ENCODE measurements around the gene MRPS10. TPM values are rescaled to one million over a fixed set of nuclear protein-coding genes. Genes with fewer than 3 reads are reported as not detected.

The MRPS10 gene
- total RNA-seq, 8 experiments from 2014 or later = 19.6 to 52.8 (median 33.8) TPM

- Histone ChIP-seq H3K4me3 (no peak overlapping the region), H3K4me1 (replicated peaks in 1 of 2) (peaks cover 10 to 16% of the 10 kb centered on the region in 2 donors), H3K27ac (peak overlapping the region in 1 of 2 donors; percentile 13)
- peak in 5 of 8 experiments; percentile 55 to 83 (median 77) for ATAC-seq (replicated peaks in 6 of 8)
- 50 to 100% (median 74%) methylated on average over 1 to 5 of the region's 5 CpGs; no CpG with 5 or more reads in 2 of the 10 experiments for WGBS, 10 experiments
- in situ Hi-C loops (cut with MboI; ENCODE audit: low pct_unique_long_range_greater_than_20kb in 2 of 9, low sequenced_read_pairs in 9 of 9, unreplicated experiment in 9 of 9) = loop anchor here in 1 of 9 experiments (25.0 kb wide), 1 partner anchor 300 kb away; no protein-coding TSS in a partner anchor
Measured at GRCh38 chr6:42236682-42237473, 19.2 kb upstream of the MRPS10 start.

GRCh38 chr6:42236030-42236429 is 18.4 kb upstream of the MRPS10 start:
- no peak overlapping the region for H3K27ac ChIP-seq
- in situ Hi-C loops (cut with MboI; ENCODE audit: low pct_unique_long_range_greater_than_20kb in 2 of 9, low sequenced_read_pairs in 9 of 9, unreplicated experiment in 9 of 9) = loop anchor here in 1 of 9 experiments (25.0 kb wide), 1 partner anchor 301 kb away; no protein-coding TSS in a partner anchor
- no peak for ATAC-seq (replicated peaks in 6 of 8)
- no peak overlapping the region for H3K4me3 ChIP-seq
- 67 to 100% (median 97%) methylated on average over 1 to 8 of the region's 9 CpGs; no CpG with 5 or more reads in 4 of the 10 experiments for WGBS, 10 experiments
- peaks cover 10 to 16% of the 10 kb centered on the region in 2 donors for H3K4me1 ChIP-seq (replicated peaks in 1 of 2)

- in situ Hi-C loops (cut with MboI; ENCODE audit: low pct_unique_long_range_greater_than_20kb in 2 of 9, low sequenced_read_pairs in 9 of 9, unreplicated experiment in 9 of 9) = loop anchor here in 1 of 9 experiments (25.0 kb wide), 1 partner anchor 305 kb away; no protein-coding TSS in a partner anchor
- ATAC-seq (replicated peaks in 6 of 8) = no peak
- H3K27ac ChIP-seq = no peak overlapping the region
- H3K4me1 ChIP-seq (replicated peaks in 1 of 2) = peaks cover 4 to 8% of the 10 kb centered on the region in 2 donors
- 71 to 100% (median 98%) methylated on average over 1 to 3 of the region's 3 CpGs for WGBS, 10 experiments
- H3K4me3 ChIP-seq = no peak overlapping the region
Measured at GRCh38 chr6:42232035-42232434, 14.4 kb upstream of the MRPS10 start.

- no peak overlapping the region for H3K4me3 ChIP-seq
- peak in 5 of 8 experiments; percentile 27 to 79 (median 72) for ATAC-seq (replicated peaks in 6 of 8)
- in situ Hi-C loops (cut with MboI; ENCODE audit: low pct_unique_long_range_greater_than_20kb in 2 of 9, low sequenced_read_pairs in 9 of 9, unreplicated experiment in 9 of 9) = loop anchor here in 1 of 9 experiments (25.0 kb wide), 1 partner anchor 307 kb away; no protein-coding TSS in a partner anchor
- no peak overlapping the region for H3K27ac ChIP-seq
- H3K4me1 ChIP-seq (replicated peaks in 1 of 2) = no peaks in the 10 kb centered on the region
- WGBS, 10 experiments = 57 to 100% (median 88%) methylated on average over 1 to 5 of the region's 8 CpGs
Measured at GRCh38 chr6:42230345-42231321, 13.0 kb upstream of the MRPS10 start.

DNA sequence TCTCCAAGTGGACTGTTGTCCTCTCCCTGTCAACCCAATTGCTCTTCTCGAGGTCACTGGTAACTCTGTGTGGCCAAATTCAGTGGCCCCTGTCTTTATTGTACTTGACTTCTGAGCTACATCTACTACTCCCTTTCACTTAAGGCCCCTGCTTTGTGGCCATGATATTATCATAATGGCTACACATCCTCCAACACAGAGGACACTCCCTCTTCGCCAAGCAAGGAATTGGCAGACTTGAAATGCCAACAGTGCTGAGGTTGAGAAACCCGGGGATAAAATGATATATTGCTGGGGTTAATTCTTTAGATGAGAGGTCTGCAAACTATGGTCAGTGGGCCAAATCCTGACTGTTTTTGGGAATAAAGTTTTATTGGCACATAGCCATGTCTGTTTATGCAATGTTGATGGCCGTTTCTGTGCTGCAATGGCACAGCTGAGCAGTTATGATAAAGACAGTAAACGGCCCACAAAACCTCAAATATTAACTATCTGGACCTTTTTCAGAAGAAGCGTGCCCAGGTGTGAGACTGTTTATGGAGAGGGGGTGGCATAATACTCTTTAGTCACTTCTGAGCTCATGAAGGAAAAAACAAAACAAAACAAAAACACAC is 12.0 kb upstream of the MRPS10 start:
- in situ Hi-C loops (cut with MboI; ENCODE audit: low pct_unique_long_range_greater_than_20kb in 2 of 9, low sequenced_read_pairs in 9 of 9, unreplicated experiment in 9 of 9) = loop anchor here in 1 of 9 experiments (25.0 kb wide), 1 partner anchor 308 kb away; no protein-coding TSS in a partner anchor
- Histone ChIP-seq H3K4me3 (no peak overlapping the region), H3K4me1 (replicated peaks in 1 of 2) (peaks cover 0 to 3% of the 10 kb centered on the region in 2 donors), H3K27ac (no peak overlapping the region)
- WGBS, 10 experiments = 60 to 100% (median 89%) methylated on average over 1 to 6 of the region's 6 CpGs; no CpG with 5 or more reads in 1 of the 10 experiments
- ATAC-seq (replicated peaks in 6 of 8) = no peak

DNA sequence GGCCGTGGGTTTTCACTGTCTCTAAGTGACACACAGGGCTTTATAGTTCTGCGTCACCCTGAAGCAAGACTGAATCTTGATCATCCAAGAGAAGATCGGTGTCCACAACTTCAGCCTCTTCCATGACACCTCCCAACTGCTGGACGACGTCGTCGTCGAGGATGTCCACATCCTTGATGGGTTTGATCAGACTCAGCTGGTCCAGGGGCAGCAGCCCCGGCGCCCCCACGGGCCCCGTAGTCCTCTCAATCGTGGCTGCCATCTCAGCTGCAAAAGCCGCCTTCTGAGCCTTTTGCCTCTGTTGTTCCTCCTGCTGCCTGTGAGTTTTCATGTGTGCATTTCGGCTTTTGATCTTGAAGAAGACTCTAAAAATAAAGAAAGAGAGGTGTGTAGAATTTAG is 10.6 kb upstream of the MRPS10 start:
- 81 to 100% (median 96%) methylated on average over 1 to 13 of the region's 15 CpGs for WGBS, 10 experiments

DNA sequence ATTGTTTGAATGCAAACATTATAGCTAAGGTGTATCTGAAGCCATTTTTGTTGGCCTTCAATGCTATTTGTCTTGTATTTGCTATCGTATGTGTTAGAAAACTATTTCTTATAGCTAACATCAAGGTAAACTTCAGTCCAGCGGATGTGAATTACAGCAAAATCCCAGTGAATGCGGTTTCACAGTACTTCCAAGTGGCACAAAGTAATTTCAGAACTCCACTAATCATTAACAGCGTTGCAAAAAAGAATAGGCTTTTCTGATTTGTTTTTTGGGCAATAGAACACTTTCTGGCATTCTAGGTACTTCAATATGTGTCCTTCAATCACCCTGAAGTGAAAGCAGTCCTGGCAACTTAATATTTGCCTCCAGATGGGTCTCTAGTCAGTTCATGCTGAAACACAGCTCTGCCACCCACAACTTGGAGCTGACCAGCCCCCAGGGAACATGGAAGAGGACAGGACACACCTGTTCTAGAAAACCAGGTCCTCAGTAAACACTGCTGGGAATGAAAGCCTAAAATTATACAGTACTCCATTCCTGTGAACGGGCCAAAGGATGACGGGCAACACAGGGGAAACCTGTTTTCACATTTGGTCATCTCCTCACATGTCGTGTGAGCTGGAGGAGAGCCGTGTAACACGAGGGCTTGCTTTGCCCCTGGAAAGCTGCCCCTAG is 9.7 kb upstream of the MRPS10 start:
- 69 to 100% (median 93%) methylated on average over 2 to 8 of the region's 9 CpGs for WGBS, 10 experiments
- in situ Hi-C loops (cut with MboI; ENCODE audit: low pct_unique_long_range_greater_than_20kb in 2 of 9, low sequenced_read_pairs in 9 of 9, unreplicated experiment in 9 of 9) = loop anchor here in 1 of 9 experiments (25.0 kb wide), 1 partner anchor 310 kb away; no protein-coding TSS in a partner anchor
- ATAC-seq (replicated peaks in 6 of 8) = no peak
- H3K27ac ChIP-seq = no peak overlapping the region
- H3K4me1 ChIP-seq (replicated peaks in 1 of 2) = peaks cover 0 to 5% of the 10 kb centered on the region in 2 donors
- no peak overlapping the region for H3K4me3 ChIP-seq

More for the DNA sequence above, 10.6 kb upstream of the MRPS10 start:
- Histone ChIP-seq H3K4me3 (no peak overlapping the region), H3K4me1 (replicated peaks in 1 of 2) (peaks cover 0 to 5% of the 10 kb centered on the region in 2 donors), H3K27ac (no peak overlapping the region)
- in situ Hi-C loops (cut with MboI; ENCODE audit: low pct_unique_long_range_greater_than_20kb in 2 of 9, low sequenced_read_pairs in 9 of 9, unreplicated experiment in 9 of 9) = loop anchor here in 1 of 9 experiments (25.0 kb wide), 1 partner anchor 309 kb away; no protein-coding TSS in a partner anchor
- no peak for ATAC-seq (replicated peaks in 6 of 8)

DNA sequence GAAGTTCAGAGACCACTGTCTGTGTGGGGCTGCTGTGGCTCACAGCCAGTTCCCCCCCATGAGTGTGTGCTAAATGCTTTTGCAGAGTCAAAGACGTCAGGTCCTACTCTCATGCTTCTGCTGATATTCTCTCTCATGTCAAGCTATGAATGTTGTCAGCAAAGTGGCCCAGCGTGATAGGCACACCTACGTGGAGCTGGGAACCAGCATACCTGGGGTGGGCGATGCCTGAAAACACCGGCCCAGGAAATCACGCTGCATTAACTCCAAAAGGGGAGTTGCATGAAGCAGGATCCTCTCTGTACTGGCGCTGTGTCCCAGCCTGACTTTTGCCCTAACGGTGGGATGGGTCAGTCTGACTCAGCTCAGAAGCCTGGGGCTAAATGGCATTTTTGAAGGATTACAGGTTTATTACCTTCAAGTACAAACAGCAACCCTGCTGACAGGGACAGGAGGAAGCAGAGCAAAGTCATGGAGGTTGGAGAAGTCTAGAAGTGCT is 9.0 kb upstream of the MRPS10 start:
- 11 to 100% (median 67%) methylated on average over 1 to 4 of the region's 8 CpGs; no CpG with 5 or more reads in 1 of the 10 experiments for WGBS, 10 experiments
- ATAC-seq (replicated peaks in 6 of 8) = peak; percentile 17 to 58 (median 46)
- Histone ChIP-seq H3K4me3 (no peak overlapping the region), H3K27ac (no peak overlapping the region), H3K4me1 (replicated peaks in 1 of 2) (peaks cover 0 to 5% of the 10 kb centered on the region in 2 donors)
- in situ Hi-C loops (cut with MboI; ENCODE audit: low pct_unique_long_range_greater_than_20kb in 2 of 9, low sequenced_read_pairs in 9 of 9, unreplicated experiment in 9 of 9) = loop anchor here in 1 of 9 experiments (25.0 kb wide), 1 partner anchor 311 kb away; no protein-coding TSS in a partner anchor

- Histone ChIP-seq H3K4me1 (replicated peaks in 1 of 2) (peaks cover 0 to 5% of the 10 kb centered on the region in 2 donors), H3K4me3 (no peak overlapping the region), H3K27ac (no peak overlapping the region)
- 8 to 83% (median 62%) methylated on average over 1 to 3 of the region's 3 CpGs; no CpG with 5 or more reads in 1 of the 10 experiments for WGBS, 10 experiments
- in situ Hi-C loops (cut with MboI; ENCODE audit: low pct_unique_long_range_greater_than_20kb in 2 of 9, low sequenced_read_pairs in 9 of 9, unreplicated experiment in 9 of 9) = loop anchor here in 1 of 9 experiments (25.0 kb wide), 1 partner anchor 311 kb away; no protein-coding TSS in a partner anchor
- peak; percentile 7 to 55 (median 40) for ATAC-seq (replicated peaks in 6 of 8)
Measured at GRCh38 chr6:42226161-42226611, 8.5 kb upstream of the MRPS10 start.

DNA sequence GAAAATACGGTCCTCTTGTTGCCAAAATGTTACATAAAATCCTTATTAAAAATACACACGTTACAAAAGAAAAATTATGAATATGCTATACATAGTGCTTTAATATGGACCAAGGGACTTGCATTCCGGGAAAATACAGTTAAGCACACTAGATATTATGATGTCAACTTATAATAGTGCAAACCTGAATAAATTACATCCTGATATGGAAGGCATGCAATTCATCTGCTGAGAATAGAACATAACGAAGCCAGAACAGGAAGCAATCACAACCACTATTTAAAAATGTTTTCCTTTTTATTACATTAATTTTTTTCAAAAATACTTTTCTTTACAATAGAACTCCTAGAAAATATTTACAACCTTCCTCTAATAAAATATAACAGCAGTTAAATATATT is 7.8 kb upstream of the MRPS10 start:
- no peak for ATAC-seq (replicated peaks in 6 of 8)
- in situ Hi-C loops (cut with MboI; ENCODE audit: low pct_unique_long_range_greater_than_20kb in 2 of 9, low sequenced_read_pairs in 9 of 9, unreplicated experiment in 9 of 9) = loop anchor here in 1 of 9 experiments (25.0 kb wide), 1 partner anchor 312 kb away; no protein-coding TSS in a partner anchor
- Histone ChIP-seq H3K4me1 (replicated peaks in 1 of 2) (peaks cover 0 to 5% of the 10 kb centered on the region in 2 donors), H3K4me3 (no peak overlapping the region), H3K27ac (no peak overlapping the region)
- 7 to 100% (median 89%) methylated on average over 3 to 4 of the region's 4 CpGs for WGBS, 10 experiments

DNA sequence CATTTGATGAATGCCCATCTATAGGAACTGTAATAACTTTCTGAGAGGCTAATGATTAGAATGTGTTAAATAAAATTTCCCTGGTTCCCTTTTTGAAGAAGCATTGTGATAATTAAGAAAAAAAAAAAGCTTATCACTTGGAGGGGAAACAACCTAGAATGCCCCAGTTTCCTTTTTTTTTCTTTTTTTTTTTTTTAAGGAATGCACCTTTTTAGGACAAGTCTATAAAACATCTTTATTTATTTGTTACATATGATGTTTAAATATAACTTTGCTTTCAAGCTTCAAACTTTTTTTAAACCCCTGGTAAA is 7.3 kb upstream of the MRPS10 start:
- H3K27ac ChIP-seq = no peak overlapping the region
- H3K4me3 ChIP-seq = no peak overlapping the region
- peak in 2 of 8 experiments; percentile 38 to 45 for ATAC-seq (replicated peaks in 6 of 8)
- peaks cover 0 to 5% of the 10 kb centered on the region in 2 donors for H3K4me1 ChIP-seq (replicated peaks in 1 of 2)
- in situ Hi-C loops (cut with MboI; ENCODE audit: low pct_unique_long_range_greater_than_20kb in 2 of 9, low sequenced_read_pairs in 9 of 9, unreplicated experiment in 9 of 9) = loop anchor here in 1 of 9 experiments (25.0 kb wide), 1 partner anchor 312 kb away; no protein-coding TSS in a partner anchor

Data from motor neuron (in vitro differentiated cells).